ENCODE measurements around the gene SDHAF2. TPM values are rescaled to one million over a fixed set of nuclear protein-coding genes. Genes with fewer than 3 reads are reported as not detected.

The SDHAF2 gene
- total and polyA plus RNA-seq, 2 of the 13 experiments (the other 11 are each of a cell fraction or from before 2014, with no cell fraction given): 44.2 to 70.4 TPM

DNA sequence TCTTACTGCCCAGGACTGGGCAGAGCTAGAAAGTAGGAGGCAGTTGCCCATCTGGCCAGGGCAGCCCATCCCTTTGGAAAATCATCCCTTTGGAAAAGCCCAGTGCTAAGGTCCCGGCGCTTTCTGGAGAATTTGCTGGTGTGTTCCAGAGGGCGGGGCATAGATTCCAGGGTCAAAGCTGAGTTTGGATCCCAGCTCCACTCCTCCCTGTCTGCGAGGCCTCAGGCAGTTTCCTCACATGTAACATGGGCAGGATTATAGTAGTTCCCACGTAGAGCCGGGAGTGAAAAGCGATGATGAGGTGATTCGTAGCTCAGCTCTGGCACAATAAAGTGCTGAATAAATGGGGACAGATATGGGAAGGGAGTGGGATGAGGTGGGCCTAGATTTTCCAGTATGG, 47.2 kb downstream of the SDHAF2 start:
- TF ChIP-seq HDAC6 (IDR thresholded peaks at IDR 0.05; ENCODE audit: low read depth, low read length) (no peak), FOXO4 (CRISPR knock-in tag; conservative IDR thresholded peaks at IDR 0.05) (no peak), ZKSCAN1 (IDR thresholded peaks at IDR 0.05; ENCODE audit: low read length) (no peak), ZNF660 (CRISPR knock-in tag; IDR thresholded peaks at IDR 0.05; ENCODE audit: borderline replicate concordance, low read depth) (no peak), MXD1 (CRISPR knock-in tag; IDR thresholded peaks at IDR 0.05) (no peak), NCOR1 (IDR thresholded peaks at IDR 0.05; ENCODE audit: borderline replicate concordance, low read length) (no peak), ZFP37 (CRISPR knock-in tag; IDR thresholded peaks at IDR 0.05; ENCODE audit: borderline replicate concordance) (no peak), WIZ (CRISPR knock-in tag; IDR thresholded peaks at IDR 0.05) (no peak), NBN (conservative IDR thresholded peaks at IDR 0.05) (no peak), NR2F6 (IDR thresholded peaks at IDR 0.05) (no peak), NR2F6 (CRISPR knock-in tag; IDR thresholded peaks at IDR 0.05) (no peak), IKZF5 (CRISPR knock-in tag; IDR thresholded peaks at IDR 0.05) (no peak), RELA (CRISPR knock-in tag; IDR thresholded peaks at IDR 0.05) (no peak), ZNF614 (CRISPR knock-in tag; IDR thresholded peaks at IDR 0.05; ENCODE audit: borderline replicate concordance) (no peak), MYPOP (CRISPR knock-in tag; IDR thresholded peaks at IDR 0.05) (no peak), NFYC (CRISPR knock-in tag; IDR thresholded peaks at IDR 0.05) (no peak), RBM22 (optimal IDR thresholded peaks at IDR 0.05; ENCODE audit: low read length) (no peak), ZNF207 (IDR thresholded peaks at IDR 0.05; ENCODE audit: borderline replicate concordance) (no peak), ZBTB39 (CRISPR knock-in tag; IDR thresholded peaks at IDR 0.05) (no peak)
- intact Hi-C loops (cut with micrococcal nuclease; ENCODE audit: unreplicated experiment) (loop anchor here (1.0 to 2.0 kb wide), 3 partner anchors 40 to 162 kb away; no protein-coding TSS in a partner anchor), in situ Hi-C loops (cut with HindIII; ENCODE audit: extremely low pct_ligation_motif_present, low pct_unique_long_range_greater_than_20kb) (loop anchor here (5.0 kb wide), 2 partner anchors 40 to 160 kb away; no protein-coding TSS in a partner anchor)
- ChIA-PET POLR2A (interaction anchor here (1.0 kb wide), 1 partner anchor 12 kb away, joined by 3 read pairs; no protein-coding TSS in a partner anchor), CTCF (ENCODE audit: low intra/inter-chr PET ratio, low total read pairs) (interaction anchor here (0.8 to 5.8 kb wide), 5 partner anchors 38 to 161 kb away, joined by 3 to 87 read pairs (median 5); no protein-coding TSS in a partner anchor)
- no peak for DNase-seq (ENCODE audit: low spot score)
- no peak for ATAC-seq
- no peaks in the 10 kb centered on the region for H3K36me3 ChIP-seq (replicated peaks in 1 of 2; ENCODE audit: control insufficient read depth in 1 of 2, insufficient read depth in 2 of 2, low read length in 2 of 2)
- no peaks in the 10 kb centered on the region for H3K9me3 ChIP-seq (ENCODE audit: low read length)
- H2AFZ ChIP-seq (ENCODE audit: low read length): no peak overlapping the region
- no TSS peak for BruUV-seq (replicated peaks)
- H3K27me3 ChIP-seq (ENCODE audit: control insufficient read depth in 1 of 2, insufficient read depth in 2 of 2, low read length in 2 of 2): peaks cover 2 to 19% of the 10 kb centered on the region in 2 experiments; a peak in 4 of 5 replicates
- FAIRE-seq: no peak
- no peak overlapping the region for H3K4me3 ChIP-seq (replicated peaks in 1 of 3; ENCODE audit: insufficient read depth in 1 of 3, low read depth in 2 of 3, low read length in 3 of 3)
- H3K4me2 ChIP-seq (ENCODE audit: low read depth, low read length): no peak overlapping the region
- WGBS (ENCODE audit: low lambda C conversion rate): 32% methylated on average over 5 of the region's 8 CpGs
- H3K9ac ChIP-seq (ENCODE audit: insufficient read depth, low read depth, low read length): no peak overlapping the region
- peaks cover 24% of the 10 kb centered on the region for H3K4me1 ChIP-seq (ENCODE audit: insufficient read depth, low read length)
- no peak overlapping the region for H3K27ac ChIP-seq (ENCODE audit: extremely low read length, insufficient read depth, low read length)
- no peaks in the 10 kb centered on the region for H3K79me2 ChIP-seq (ENCODE audit: insufficient read depth, low read length)
- H4K20me1 ChIP-seq (ENCODE audit: insufficient read depth, low read length): no peaks in the 10 kb centered on the region
